Measurements from ENCODE around the gene RNU2-63P.
"Not testable (repeated sequence)": the region's sequence is repeated elsewhere in the genome, so short reads cannot be mapped to it uniquely, and the experiment has no call there.

The RNU2-63P gene

GRCh38 chr2:88024509-88024908 is 8.2 kb upstream of the RNU2-63P start:
- TF ChIP-seq, protein P1, sequence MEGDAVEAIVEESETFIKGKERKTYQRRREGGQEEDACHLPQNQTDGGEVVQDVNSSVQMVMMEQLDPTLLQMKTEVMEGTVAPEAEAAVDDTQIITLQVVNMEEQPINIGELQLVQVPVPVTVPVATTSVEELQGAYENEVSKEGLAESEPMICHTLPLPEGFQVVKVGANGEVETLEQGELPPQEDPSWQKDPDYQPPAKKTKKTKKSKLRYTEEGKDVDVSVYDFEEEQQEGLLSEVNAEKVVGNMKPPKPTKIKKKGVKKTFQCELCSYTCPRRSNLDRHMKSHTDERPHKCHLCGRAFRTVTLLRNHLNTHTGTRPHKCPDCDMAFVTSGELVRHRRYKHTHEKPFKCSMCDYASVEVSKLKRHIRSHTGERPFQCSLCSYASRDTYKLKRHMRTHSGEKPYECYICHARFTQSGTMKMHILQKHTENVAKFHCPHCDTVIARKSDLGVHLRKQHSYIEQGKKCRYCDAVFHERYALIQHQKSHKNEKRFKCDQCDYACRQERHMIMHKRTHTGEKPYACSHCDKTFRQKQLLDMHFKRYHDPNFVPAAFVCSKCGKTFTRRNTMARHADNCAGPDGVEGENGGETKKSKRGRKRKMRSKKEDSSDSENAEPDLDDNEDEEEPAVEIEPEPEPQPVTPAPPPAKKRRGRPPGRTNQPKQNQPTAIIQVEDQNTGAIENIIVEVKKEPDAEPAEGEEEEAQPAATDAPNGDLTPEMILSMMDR (IDR thresholded peaks at IDR 0.05; ENCODE audit: low read depth, low read length), result no peak
- DNase-seq, result no peak
- Histone ChIP-seq H3K27ac (no peak overlapping the region), H3K27me3 (ENCODE audit: insufficient read depth, low read depth, severe bottlenecking) (no peaks in the 10 kb centered on the region), H3K9me3 (ENCODE audit: severe bottlenecking) (peaks cover 3% of the 10 kb centered on the region), H3K4me3 (ENCODE audit: low read depth, low read length) (no peak overlapping the region), H3K36me3 (no peaks in the 10 kb centered on the region)

- DNase-seq, result no peak
- Histone ChIP-seq H3K27ac (no peak overlapping the region), H3K4me3 (ENCODE audit: low read depth, low read length) (no peak overlapping the region), H3K36me3 (no peaks in the 10 kb centered on the region), H3K27me3 (ENCODE audit: insufficient read depth, low read depth, severe bottlenecking) (no peaks in the 10 kb centered on the region), H3K9me3 (ENCODE audit: severe bottlenecking) (peaks cover 5% of the 10 kb centered on the region)
- TF ChIP-seq, protein P1 (IDR thresholded peaks at IDR 0.05; ENCODE audit: low read depth, low read length), result no peak
These were observed 6.2 kb upstream of the RNU2-63P start for GRCh38 chr2:88022669-88022921.

- no peak for DNase-seq
- TF ChIP-seq, protein P1 (IDR thresholded peaks at IDR 0.05; ENCODE audit: low read depth, low read length), result no peak
- Histone ChIP-seq H3K27ac (no peak overlapping the region), H3K27me3 (ENCODE audit: insufficient read depth, low read depth, severe bottlenecking) (no peaks in the 10 kb centered on the region), H3K4me3 (ENCODE audit: low read depth, low read length) (no peak overlapping the region), H3K9me3 (ENCODE audit: severe bottlenecking) (peaks cover 5% of the 10 kb centered on the region), H3K36me3 (no peaks in the 10 kb centered on the region)
These were observed 3.6 kb upstream of the RNU2-63P start for GRCh38 chr2:88019985-88020384.

GRCh38 chr2:88018909-88019308 is 2.6 kb upstream of the RNU2-63P start:
- Histone ChIP-seq H3K27me3 (ENCODE audit: insufficient read depth, low read depth, severe bottlenecking) (no peaks in the 10 kb centered on the region), H3K36me3 (no peaks in the 10 kb centered on the region), H3K9me3 (ENCODE audit: severe bottlenecking) (peaks cover 5% of the 10 kb centered on the region), H3K27ac (no peak overlapping the region), H3K4me3 (ENCODE audit: low read depth, low read length) (no peak overlapping the region)
- DNase-seq, result no peak
- TF ChIP-seq, protein P1 (IDR thresholded peaks at IDR 0.05; ENCODE audit: low read depth, low read length), result no peak

DNA sequence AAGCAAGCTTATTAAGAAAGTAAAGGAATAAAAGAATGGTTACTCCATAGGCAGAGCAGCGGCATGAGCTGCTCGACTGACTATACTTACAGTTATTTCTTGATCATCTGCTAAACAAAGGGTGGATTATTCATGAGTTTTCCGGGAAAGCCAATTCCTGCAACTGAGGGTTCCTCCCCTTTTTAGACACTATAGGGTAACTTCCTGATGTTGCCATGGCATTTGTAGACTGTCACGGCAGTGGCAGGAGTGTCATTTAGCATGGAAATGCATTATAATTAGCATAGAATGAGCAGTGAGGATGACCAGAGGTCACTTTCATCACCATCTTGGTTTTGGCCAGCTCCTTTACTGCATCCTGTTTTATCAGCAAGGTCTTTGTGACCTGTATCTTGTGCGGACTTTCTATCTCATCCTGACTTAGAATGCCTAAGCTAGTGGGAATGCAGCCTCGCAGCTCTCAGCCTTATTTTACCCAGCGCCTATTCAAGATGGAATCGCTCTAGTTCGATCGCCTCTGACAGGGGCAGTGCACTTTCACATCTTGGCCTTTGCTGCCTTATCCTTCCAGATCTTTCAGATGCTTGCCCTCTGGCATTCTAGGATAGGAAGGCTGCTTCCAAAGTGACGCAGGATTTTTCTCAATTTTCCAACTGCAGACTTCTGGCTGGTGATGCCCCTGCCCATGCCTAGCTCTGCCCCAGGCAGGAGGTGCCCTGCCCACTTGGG is 1.9 kb upstream of the RNU2-63P start:
- H3K36me3 ChIP-seq; DNase-seq; H3K27me3 ChIP-seq (ENCODE audit: insufficient read depth, low read depth, severe bottlenecking); H3K9me3 ChIP-seq (ENCODE audit: severe bottlenecking); H3K4me3 ChIP-seq (ENCODE audit: low read depth, low read length); H3K27ac ChIP-seq: not testable (repeated sequence)

DNA sequence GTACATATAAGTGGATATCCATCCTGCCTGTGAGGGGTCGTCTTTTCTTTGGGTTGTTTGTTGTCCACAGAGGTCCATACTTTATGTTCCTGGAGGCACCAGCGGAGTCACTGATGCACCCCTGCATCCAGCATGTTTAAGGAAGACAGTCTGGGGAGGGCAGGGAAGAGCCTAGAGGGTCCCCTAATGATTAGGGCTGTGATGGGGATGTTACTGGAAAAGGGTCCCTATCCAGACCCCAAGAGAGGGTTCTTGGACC is 1.4 kb upstream of the RNU2-63P start:
- not testable (repeated sequence) for DNase-seq; H3K27me3 ChIP-seq (ENCODE audit: insufficient read depth, low read depth, severe bottlenecking); H3K27ac ChIP-seq; H3K9me3 ChIP-seq (ENCODE audit: severe bottlenecking); H3K36me3 ChIP-seq
- 0 out of 2 replicates have a peak overlapping the region, but pooled peaks have one; percentile 64 for H3K4me3 ChIP-seq (ENCODE audit: low read depth, low read length)

GRCh38 chr2:88016960-88017779 is 823 bp upstream of the RNU2-63P start:
- peak; percentile 47 for DNase-seq
- TF ChIP-seq, protein P1 (IDR thresholded peaks at IDR 0.05; ENCODE audit: low read depth, low read length), result no peak
- Histone ChIP-seq H3K36me3 (no peaks in the 10 kb centered on the region), H3K9me3 (ENCODE audit: severe bottlenecking) (peaks cover 5% of the 10 kb centered on the region), H3K27me3 (ENCODE audit: insufficient read depth, low read depth, severe bottlenecking) (no peaks in the 10 kb centered on the region), H3K4me3 (ENCODE audit: low read depth, low read length) (peak overlapping the region; percentile 64), H3K27ac (peak overlapping the region; percentile 94)

All from WERI-Rb-1 (cell line).